ENCODE data around the gene LEFTY1. TPM values are rescaled to one million over a fixed set of nuclear protein-coding genes. Genes with fewer than 3 reads are reported as not detected.

The LEFTY1 gene
- total and polyA plus RNA-seq, 9 of the 15 experiments (the other 6 are each of a cell fraction or from before 2014, with no cell fraction given): 0.07 to 0.24 (median 0.17) TPM; not detected in 5

GRCh38 chr1:225931270-225932136 lies 42.6 kb upstream of the LEFTY1 start (continued):
- TF ChIP-seq NR0B1 (IDR thresholded peaks at IDR 0.05; ENCODE audit: partially characterized antibody): no peak
- TF ChIP-seq FOXK2 (conservative IDR thresholded peaks at IDR 0.05 in 1 of 2, IDR thresholded peaks at IDR 0.05 in 1 of 2; ENCODE audit: low read depth in 2 of 2): peak; percentile 31 to 41; a peak in 1 of 4 replicates
- TF ChIP-seq ZNF431 (CRISPR knock-in tag; IDR thresholded peaks at IDR 0.05): no peak
- TF ChIP-seq PKNOX1 (IDR thresholded peaks at IDR 0.05): peak; percentile 40; the same call in 1 of the 2 replicates
- TF ChIP-seq ZNF3 (CRISPR knock-in tag; IDR thresholded peaks at IDR 0.05): no peak
- 0 out of 2 replicates have a peak, but pooled peaks have one; percentile 44 for TF ChIP-seq ZBTB43 (CRISPR knock-in tag; IDR thresholded peaks at IDR 0.05)
- no peak for TF ChIP-seq ZNF407 (IDR thresholded peaks at IDR 0.05; ENCODE audit: low read depth)
- no peak for TF ChIP-seq ZFPM2 (CRISPR knock-in tag; IDR thresholded peaks at IDR 0.05)
- TF ChIP-seq HDAC1 (IDR thresholded peaks at IDR 0.05): peak in 1 of 2 experiments; percentile 67; a peak in 2 of 4 replicates
- TF ChIP-seq GATA2 (CRISPR knock-in tag; IDR thresholded peaks at IDR 0.05): no peak; the same call in 1 of the 2 replicates
- no peak for TF ChIP-seq SNIP1 (IDR thresholded peaks at IDR 0.05; ENCODE audit: low read depth)
- TF ChIP-seq NCOA2 (IDR thresholded peaks at IDR 0.05; ENCODE audit: partially characterized antibody in 2 of 2): no peak
- no peak for TF ChIP-seq HNRNPK (IDR thresholded peaks at IDR 0.05; ENCODE audit: low read depth, low read length, poor library complexity, severe bottlenecking)

All from K562 (cell line).